ENCODE measurements around the gene CCDC192. TPM values are rescaled to one million over a fixed set of nuclear protein-coding genes. Genes with fewer than 3 reads are reported as not detected.

Gene CCDC192
- total RNA-seq, 1 experiment from 2014 or later, result 0.52 TPM

DNA sequence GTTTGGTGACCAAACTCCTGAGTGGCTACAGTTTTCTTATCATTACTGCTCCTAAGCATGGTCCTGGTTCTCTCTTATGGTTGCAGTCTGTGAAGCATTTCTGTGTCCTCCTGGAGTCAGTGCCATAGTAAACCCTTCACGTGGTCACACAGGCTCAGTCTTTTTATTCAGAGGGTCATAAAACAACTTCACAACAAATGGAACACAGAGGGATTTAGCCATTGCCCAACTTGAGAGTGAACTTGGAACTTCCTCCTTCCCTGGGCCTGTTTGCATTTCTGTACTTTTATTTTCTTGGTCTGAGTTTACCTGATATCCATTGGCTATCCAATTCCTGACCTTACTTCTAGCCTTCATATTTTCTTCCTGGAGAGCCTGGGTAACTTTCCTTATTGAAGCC is 144.9 kb downstream of the CCDC192 start:
- Mint-ChIP-seq H3K9me3 (peaks cover 2% of the 10 kb centered on the region; the same call in 1 of the 2 replicates), H3K36me3 (no peaks in the 10 kb centered on the region), H3K4me3 (no peak overlapping the region), H3K27ac (no peak overlapping the region), H3K4me1 (peaks cover 12% of the 10 kb centered on the region), H3K27me3 (ENCODE audit: low read depth) (no peaks in the 10 kb centered on the region)
- ATAC-seq, result no peak
- TF ChIP-seq HMGA2 (CRISPR knock-in tag; IDR thresholded peaks at IDR 0.05), result no peak
- TF ChIP-seq ZNF416 (CRISPR knock-in tag; IDR thresholded peaks at IDR 0.05), result no peak
- TF ChIP-seq ZNF138 (CRISPR knock-in tag; conservative IDR thresholded peaks at IDR 0.05), result no peak
- TF ChIP-seq SOX15 (CRISPR knock-in tag; IDR thresholded peaks at IDR 0.05), result no peak
- TF ChIP-seq, protein P1, sequence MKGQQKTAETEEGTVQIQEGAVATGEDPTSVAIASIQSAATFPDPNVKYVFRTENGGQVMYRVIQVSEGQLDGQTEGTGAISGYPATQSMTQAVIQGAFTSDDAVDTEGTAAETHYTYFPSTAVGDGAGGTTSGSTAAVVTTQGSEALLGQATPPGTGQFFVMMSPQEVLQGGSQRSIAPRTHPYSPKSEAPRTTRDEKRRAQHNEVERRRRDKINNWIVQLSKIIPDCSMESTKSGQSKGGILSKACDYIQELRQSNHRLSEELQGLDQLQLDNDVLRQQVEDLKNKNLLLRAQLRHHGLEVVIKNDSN (CRISPR knock-in tag; IDR thresholded peaks at IDR 0.05), result no peak
- TF ChIP-seq ZNF219 (CRISPR knock-in tag; IDR thresholded peaks at IDR 0.05; ENCODE audit: borderline replicate concordance), result no peak
- TF ChIP-seq PRRX2 (CRISPR knock-in tag; IDR thresholded peaks at IDR 0.05), result no peak
- TF ChIP-seq, protein P2, sequence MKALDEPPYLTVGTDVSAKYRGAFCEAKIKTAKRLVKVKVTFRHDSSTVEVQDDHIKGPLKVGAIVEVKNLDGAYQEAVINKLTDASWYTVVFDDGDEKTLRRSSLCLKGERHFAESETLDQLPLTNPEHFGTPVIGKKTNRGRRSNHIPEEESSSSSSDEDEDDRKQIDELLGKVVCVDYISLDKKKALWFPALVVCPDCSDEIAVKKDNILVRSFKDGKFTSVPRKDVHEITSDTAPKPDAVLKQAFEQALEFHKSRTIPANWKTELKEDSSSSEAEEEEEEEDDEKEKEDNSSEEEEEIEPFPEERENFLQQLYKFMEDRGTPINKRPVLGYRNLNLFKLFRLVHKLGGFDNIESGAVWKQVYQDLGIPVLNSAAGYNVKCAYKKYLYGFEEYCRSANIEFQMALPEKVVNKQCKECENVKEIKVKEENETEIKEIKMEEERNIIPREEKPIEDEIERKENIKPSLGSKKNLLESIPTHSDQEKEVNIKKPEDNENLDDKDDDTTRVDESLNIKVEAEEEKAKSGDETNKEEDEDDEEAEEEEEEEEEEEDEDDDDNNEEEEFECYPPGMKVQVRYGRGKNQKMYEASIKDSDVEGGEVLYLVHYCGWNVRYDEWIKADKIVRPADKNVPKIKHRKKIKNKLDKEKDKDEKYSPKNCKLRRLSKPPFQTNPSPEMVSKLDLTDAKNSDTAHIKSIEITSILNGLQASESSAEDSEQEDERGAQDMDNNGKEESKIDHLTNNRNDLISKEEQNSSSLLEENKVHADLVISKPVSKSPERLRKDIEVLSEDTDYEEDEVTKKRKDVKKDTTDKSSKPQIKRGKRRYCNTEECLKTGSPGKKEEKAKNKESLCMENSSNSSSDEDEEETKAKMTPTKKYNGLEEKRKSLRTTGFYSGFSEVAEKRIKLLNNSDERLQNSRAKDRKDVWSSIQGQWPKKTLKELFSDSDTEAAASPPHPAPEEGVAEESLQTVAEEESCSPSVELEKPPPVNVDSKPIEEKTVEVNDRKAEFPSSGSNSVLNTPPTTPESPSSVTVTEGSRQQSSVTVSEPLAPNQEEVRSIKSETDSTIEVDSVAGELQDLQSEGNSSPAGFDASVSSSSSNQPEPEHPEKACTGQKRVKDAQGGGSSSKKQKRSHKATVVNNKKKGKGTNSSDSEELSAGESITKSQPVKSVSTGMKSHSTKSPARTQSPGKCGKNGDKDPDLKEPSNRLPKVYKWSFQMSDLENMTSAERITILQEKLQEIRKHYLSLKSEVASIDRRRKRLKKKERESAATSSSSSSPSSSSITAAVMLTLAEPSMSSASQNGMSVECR (CRISPR knock-in tag; IDR thresholded peaks at IDR 0.05; ENCODE audit: borderline replicate concordance), result no peak
- TF ChIP-seq EMX1 (CRISPR knock-in tag; IDR thresholded peaks at IDR 0.05), result no peak
- DNase-seq (ENCODE audit: low spot score), result no peak
- CTCF ChIA-PET, result interaction anchor here (1.2 kb wide), 1 partner anchor 17 kb away, joined by 4 read pairs; no protein-coding TSS in a partner anchor
- POLR2A ChIA-PET, result no interaction called here

DNA sequence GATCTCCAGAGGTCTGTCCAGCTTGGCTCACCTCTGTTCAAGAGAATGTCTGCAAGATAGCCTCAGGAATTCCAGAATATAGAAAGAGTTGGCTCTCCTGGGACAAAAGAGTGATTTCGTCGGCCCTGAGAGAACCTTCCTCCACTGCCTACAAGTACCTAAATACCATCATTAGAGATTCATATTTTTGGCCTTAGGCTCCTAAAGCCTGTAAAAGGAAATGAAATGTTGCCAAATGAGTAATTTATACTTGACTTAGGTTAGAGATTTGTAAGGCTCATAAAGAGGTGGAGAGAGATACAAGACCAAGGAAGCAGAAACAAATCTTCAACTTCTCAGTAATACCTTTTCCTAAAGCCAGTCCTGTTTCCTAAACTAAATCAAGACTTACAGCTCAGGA is 146.2 kb downstream of the CCDC192 start:
- CTCF ChIA-PET, result interaction anchor here (1.0 kb wide), 1 partner anchor 29 kb away, joined by 3 read pairs; no protein-coding TSS in a partner anchor
- no peaks in the 10 kb centered on the region for H3K36me3 Mint-ChIP-seq
- DNase-seq (ENCODE audit: low spot score), result no peak
- peaks cover 4% of the 10 kb centered on the region; the same call in 1 of the 2 replicates for H3K9me3 Mint-ChIP-seq
- no peak overlapping the region for H3K4me3 Mint-ChIP-seq
- POLR2A ChIA-PET, result no interaction called here
- peaks cover 3% of the 10 kb centered on the region; the same call in 1 of the 2 replicates for H3K27me3 Mint-ChIP-seq (ENCODE audit: low read depth)
- TF ChIP-seq MXD4 (CRISPR knock-in tag; IDR thresholded peaks at IDR 0.05; ENCODE audit: borderline replicate concordance), result no peak
- TF ChIP-seq, protein P3, sequence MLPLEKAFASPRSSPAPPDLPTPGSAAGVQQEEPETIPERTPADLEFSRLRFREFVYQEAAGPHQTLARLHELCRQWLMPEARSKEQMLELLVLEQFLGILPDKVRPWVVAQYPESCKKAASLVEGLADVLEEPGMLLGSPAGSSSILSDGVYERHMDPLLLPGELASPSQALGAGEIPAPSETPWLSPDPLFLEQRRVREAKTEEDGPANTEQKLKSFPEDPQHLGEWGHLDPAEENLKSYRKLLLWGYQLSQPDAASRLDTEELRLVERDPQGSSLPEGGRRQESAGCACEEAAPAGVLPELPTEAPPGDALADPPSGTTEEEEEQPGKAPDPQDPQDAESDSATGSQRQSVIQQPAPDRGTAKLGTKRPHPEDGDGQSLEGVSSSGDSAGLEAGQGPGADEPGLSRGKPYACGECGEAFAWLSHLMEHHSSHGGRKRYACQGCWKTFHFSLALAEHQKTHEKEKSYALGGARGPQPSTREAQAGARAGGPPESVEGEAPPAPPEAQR (CRISPR knock-in tag; IDR thresholded peaks at IDR 0.05), result no peak
- TF ChIP-seq KAT7 (CRISPR knock-in tag; IDR thresholded peaks at IDR 0.05; ENCODE audit: borderline replicate concordance), result no peak
- TF ChIP-seq, protein P4, sequence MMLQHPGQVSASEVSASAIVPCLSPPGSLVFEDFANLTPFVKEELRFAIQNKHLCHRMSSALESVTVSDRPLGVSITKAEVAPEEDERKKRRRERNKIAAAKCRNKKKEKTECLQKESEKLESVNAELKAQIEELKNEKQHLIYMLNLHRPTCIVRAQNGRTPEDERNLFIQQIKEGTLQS (CRISPR knock-in tag; conservative IDR thresholded peaks at IDR 0.05), result no peak
- TF ChIP-seq, protein P5, sequence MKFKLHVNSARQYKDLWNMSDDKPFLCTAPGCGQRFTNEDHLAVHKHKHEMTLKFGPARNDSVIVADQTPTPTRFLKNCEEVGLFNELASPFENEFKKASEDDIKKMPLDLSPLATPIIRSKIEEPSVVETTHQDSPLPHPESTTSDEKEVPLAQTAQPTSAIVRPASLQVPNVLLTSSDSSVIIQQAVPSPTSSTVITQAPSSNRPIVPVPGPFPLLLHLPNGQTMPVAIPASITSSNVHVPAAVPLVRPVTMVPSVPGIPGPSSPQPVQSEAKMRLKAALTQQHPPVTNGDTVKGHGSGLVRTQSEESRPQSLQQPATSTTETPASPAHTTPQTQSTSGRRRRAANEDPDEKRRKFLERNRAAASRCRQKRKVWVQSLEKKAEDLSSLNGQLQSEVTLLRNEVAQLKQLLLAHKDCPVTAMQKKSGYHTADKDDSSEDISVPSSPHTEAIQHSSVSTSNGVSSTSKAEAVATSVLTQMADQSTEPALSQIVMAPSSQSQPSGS (CRISPR knock-in tag; IDR thresholded peaks at IDR 0.05; ENCODE audit: borderline replicate concordance, low read depth), result no peak
- TF ChIP-seq, protein P6, sequence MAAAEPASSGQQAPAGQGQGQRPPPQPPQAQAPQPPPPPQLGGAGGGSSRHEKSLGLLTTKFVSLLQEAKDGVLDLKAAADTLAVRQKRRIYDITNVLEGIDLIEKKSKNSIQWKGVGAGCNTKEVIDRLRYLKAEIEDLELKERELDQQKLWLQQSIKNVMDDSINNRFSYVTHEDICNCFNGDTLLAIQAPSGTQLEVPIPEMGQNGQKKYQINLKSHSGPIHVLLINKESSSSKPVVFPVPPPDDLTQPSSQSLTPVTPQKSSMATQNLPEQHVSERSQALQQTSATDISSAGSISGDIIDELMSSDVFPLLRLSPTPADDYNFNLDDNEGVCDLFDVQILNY (CRISPR knock-in tag; IDR thresholded peaks at IDR 0.05), result no peak
- no peak for TF ChIP-seq IRF2 (CRISPR knock-in tag; IDR thresholded peaks at IDR 0.05; ENCODE audit: borderline replicate concordance, low read depth)
- TF ChIP-seq, protein P7, sequence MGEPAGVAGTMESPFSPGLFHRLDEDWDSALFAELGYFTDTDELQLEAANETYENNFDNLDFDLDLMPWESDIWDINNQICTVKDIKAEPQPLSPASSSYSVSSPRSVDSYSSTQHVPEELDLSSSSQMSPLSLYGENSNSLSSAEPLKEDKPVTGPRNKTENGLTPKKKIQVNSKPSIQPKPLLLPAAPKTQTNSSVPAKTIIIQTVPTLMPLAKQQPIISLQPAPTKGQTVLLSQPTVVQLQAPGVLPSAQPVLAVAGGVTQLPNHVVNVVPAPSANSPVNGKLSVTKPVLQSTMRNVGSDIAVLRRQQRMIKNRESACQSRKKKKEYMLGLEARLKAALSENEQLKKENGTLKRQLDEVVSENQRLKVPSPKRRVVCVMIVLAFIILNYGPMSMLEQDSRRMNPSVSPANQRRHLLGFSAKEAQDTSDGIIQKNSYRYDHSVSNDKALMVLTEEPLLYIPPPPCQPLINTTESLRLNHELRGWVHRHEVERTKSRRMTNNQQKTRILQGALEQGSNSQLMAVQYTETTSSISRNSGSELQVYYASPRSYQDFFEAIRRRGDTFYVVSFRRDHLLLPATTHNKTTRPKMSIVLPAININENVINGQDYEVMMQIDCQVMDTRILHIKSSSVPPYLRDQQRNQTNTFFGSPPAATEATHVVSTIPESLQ (CRISPR knock-in tag; IDR thresholded peaks at IDR 0.05), result no peak
- peaks cover 8% of the 10 kb centered on the region for H3K4me1 Mint-ChIP-seq
- no peak for ATAC-seq
- no peak overlapping the region; the same call in 1 of the 2 replicates for H3K27ac Mint-ChIP-seq

Measured in WTC11 (cell line).